Stimulated activated CD4-positive, alpha-beta T cell treated with anti-CD3 and anti-CD28 coated beads, Interleukin-4, amount 100 ng/mL, for 48 hours (primary cell): Measurements from ENCODE around the gene DDIAS.
"Not testable (repeated sequence)": the region's sequence is repeated elsewhere in the genome, so short reads cannot be mapped to it uniquely, and the experiment has no call there.

ENCODE experiments used
- DNase-seq, 2 donors: peaks; one replicate each; pipeline ENCODE4 v3.0.0-alpha.2; 2020; ENCODE audit warnings: low read depth in 2 of 2

The DDIAS gene

GRCh38 chr11:82890936-82891335, 10.6 kb upstream of the DDIAS start:
- no peak for DNase-seq

GRCh38 chr11:82892611-82893169, 8.8 kb upstream of the DDIAS start:
- DNase-seq = no peak

GRCh38 chr11:82895437-82896091, 6.0 kb upstream of the DDIAS start:
- DNase-seq = no peak

GRCh38 chr11:82896183-82896582, 5.4 kb upstream of the DDIAS start:
- DNase-seq = no peak

- DNase-seq = no peak
Measured at GRCh38 chr11:82898241-82898640, 3.3 kb upstream of the DDIAS start.

GRCh38 chr11:82899186-82899820, 2.2 kb upstream of the DDIAS start:
- no peak for DNase-seq

GRCh38 chr11:82899957-82900276, 1.6 kb upstream of the DDIAS start:
- DNase-seq = no peak

GRCh38 chr11:82900277-82901164, 1.0 kb upstream of the DDIAS start, which contains the start of gene PRCP:
TSS of gene PRCP (minus strand) at chr11:82900430. CDS start at chr11:82900402, 28 bp downstream.
- peak; percentile 87 to 95 for DNase-seq

- DNase-seq = no peak
Measured at GRCh38 chr11:82901922-82902485, 468 bp downstream of the DDIAS start.

- no peak for DNase-seq
Measured at GRCh38 chr11:82902880-82903279, 1.3 kb downstream of the DDIAS start.

GRCh38 chr11:82903843-82904586, 2.5 kb downstream of the DDIAS start:
- no peak for DNase-seq

GRCh38 chr11:82906236-82906635, 4.7 kb downstream of the DDIAS start:
- no peak for DNase-seq

GRCh38 chr11:82906931-82907330, 5.4 kb downstream of the DDIAS start:
- DNase-seq = no peak

- no peak for DNase-seq
Measured at GRCh38 chr11:82907371-82907770, 5.8 kb downstream of the DDIAS start.

GRCh38 chr11:82908311-82908710, 6.8 kb downstream of the DDIAS start:
- no peak for DNase-seq

GRCh38 chr11:82909015-82909640, 7.6 kb downstream of the DDIAS start:
- no peak for DNase-seq

- DNase-seq = not testable (repeated sequence)
Measured at GRCh38 chr11:82919786-82920185, 18.2 kb downstream of the DDIAS start.

- not testable (repeated sequence) for DNase-seq
Measured at GRCh38 chr11:82920227-82920626, 18.7 kb downstream of the DDIAS start.

GRCh38 chr11:82922396-82923173, 21.0 kb downstream of the DDIAS start:
- DNase-seq = not testable (repeated sequence)
